BJ (cell line): ENCODE measurements around the gene ERBB2. TPM values are rescaled to one million over a fixed set of nuclear protein-coding genes. Genes with fewer than 3 reads are reported as not detected.
"Not testable (repeated sequence)": the region's sequence is repeated elsewhere in the genome, so short reads cannot be mapped to it uniquely, and the experiment has no call there.

ENCODE experiments used
- CTCF ChIA-PET: fragments of 350-600 bp; formaldehyde crosslinking; extraction: SDS; loops from one replicate; lab custom pipeline; 2021; ENCODE audit warnings: antibody characterized with exemption, inconsistent platforms; lab: Yijun Ruan, JAX
- POLR2A ChIA-PET: fragments of 300-600 bp; sonication (Branson Sonifier 250); formaldehyde crosslinking; extraction: SDS; loops from one replicate; lab custom pipeline; 2021; ENCODE audit warnings: antibody characterized with exemption; lab: Charles Lee
- DNase-seq: peaks from one replicate; pipeline ENCODE4 v3.0.0-alpha.2; 2011; ENCODE audit warnings: low read depth
- H3K27me3 ChIP-seq: 2 replicates; pipeline ENCODE4 v1.6.0; 2011; ENCODE audit warnings: low read length; ENCODE audit not compliant: control insufficient read depth, insufficient read depth
- H3K36me3 ChIP-seq: 2 replicates; pipeline ENCODE4 v1.5.1; 2011; ENCODE audit warnings: low read length; ENCODE audit not compliant: control insufficient read depth, insufficient read depth
- H3K4me3 ChIP-seq: 2 replicates; pipeline ENCODE4 v1.5.1; 2011; ENCODE audit warnings: low read depth, mild to moderate bottlenecking, control low read depth, low read length
- CTCF ChIP-seq: IDR thresholded peaks from 2 replicates; pipeline ENCODE4 v1.5.1; 2011; ENCODE audit warnings: low read depth, mild to moderate bottlenecking, control low read depth, inconsistent platforms, low read length, moderate library complexity; ENCODE audit not compliant: insufficient read depth
- polyA plus RNA-seq: library from polyadenylated mRNA; depleted of rRNA; stranded (reverse); fragments of >200 nt; gene quantifications from 2 replicates; pipeline ENCODE4 v1.2.3, GENCODE V29; 2011

Gene ERBB2
- polyA plus RNA-seq, 1 experiment, result 35.4 TPM

DNA sequence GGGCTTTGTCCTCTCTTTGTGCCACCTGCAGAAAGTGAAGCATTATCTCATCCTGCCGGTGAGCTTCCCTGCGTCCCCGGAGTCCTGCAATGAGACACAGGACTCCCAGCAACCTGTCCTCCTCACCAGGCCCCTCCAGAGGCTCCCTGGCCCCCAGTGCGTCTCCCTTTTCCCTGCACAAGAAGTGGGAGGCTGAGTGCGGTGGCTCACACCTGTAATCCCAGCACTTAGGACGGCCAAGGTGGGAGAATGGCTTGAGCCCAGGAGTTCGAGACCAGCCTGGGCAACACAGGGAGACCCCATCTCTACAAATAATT lies 46.2 kb downstream of the ERBB2 start:
- DNase-seq, result no peak
- Histone ChIP-seq H3K27me3 (no peaks in the 10 kb centered on the region), H3K36me3 (no peaks in the 10 kb centered on the region; the same call in 1 of the 2 replicates), H3K4me3 (no peak overlapping the region)
- CTCF ChIA-PET, result interaction anchor here (7.6 kb wide), 1 partner anchor 124 kb away, joined by 56 read pairs; no protein-coding TSS in a partner anchor
- POLR2A ChIA-PET, result no interaction called here
- no peak for TF ChIP-seq CTCF

GRCh38 chr17:39747745-39748144 lies 47.9 kb downstream of the ERBB2 start:
- no peak for TF ChIP-seq CTCF
- CTCF ChIA-PET, result interaction anchor here (7.6 kb wide), 1 partner anchor 126 kb away, joined by 56 read pairs; no protein-coding TSS in a partner anchor
- POLR2A ChIA-PET, result no interaction called here
- Histone ChIP-seq H3K36me3 (no peaks in the 10 kb centered on the region), H3K27me3 (no peaks in the 10 kb centered on the region), H3K4me3 (no peak overlapping the region)
- DNase-seq, result no peak

GRCh38 chr17:39748444-39749034 lies 48.7 kb downstream of the ERBB2 start:
- H3K27me3 ChIP-seq, H3K36me3 ChIP-seq, DNase-seq, POLR2A ChIA-PET, H3K4me3 ChIP-seq: not testable (repeated sequence)
- CTCF ChIA-PET, result interaction anchor here (7.6 kb wide), 1 partner anchor 127 kb away, joined by 56 read pairs; no protein-coding TSS in a partner anchor

- no peak for TF ChIP-seq CTCF
- Histone ChIP-seq H3K36me3 (no peaks in the 10 kb centered on the region), H3K4me3 (no peak overlapping the region), H3K27me3 (no peaks in the 10 kb centered on the region)
- DNase-seq, result no peak
- ChIA-PET CTCF (interaction anchor here (7.6 kb wide), 1 partner anchor 128 kb away, joined by 56 read pairs; no protein-coding TSS in a partner anchor), POLR2A (no interaction called here)
These were observed 50.5 kb downstream of the ERBB2 start for GRCh38 chr17:39750131-39751015.

DNA sequence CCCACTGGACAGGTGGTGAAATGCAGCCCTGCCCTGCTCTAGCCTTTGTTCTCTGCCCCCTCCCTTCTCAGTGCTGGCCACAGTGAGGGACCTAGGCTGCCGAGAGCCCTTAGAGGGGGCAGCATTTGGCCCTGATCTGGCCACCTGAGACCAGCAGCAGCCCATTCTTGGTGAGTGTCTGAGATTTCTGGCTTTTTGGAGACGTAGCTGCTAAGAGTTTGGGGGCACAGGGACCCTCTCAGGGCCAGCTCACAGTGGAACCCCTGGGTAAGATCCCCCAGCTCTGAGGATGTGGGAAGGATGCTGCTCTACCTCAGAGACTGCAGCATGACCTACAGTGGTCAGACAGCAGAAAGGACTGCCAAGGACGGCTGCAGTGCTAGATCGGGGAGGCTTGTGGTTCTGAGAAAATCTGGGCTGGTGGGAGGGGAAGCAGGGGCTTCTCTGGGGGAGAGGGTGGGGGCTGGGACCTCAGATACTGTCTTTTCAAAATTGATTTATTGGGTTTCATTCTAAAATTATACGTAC lies 51.2 kb downstream of the ERBB2 start:
- ChIA-PET CTCF (interaction anchor here (7.6 kb wide), 1 partner anchor 129 kb away, joined by 56 read pairs; no protein-coding TSS in a partner anchor), POLR2A (no interaction called here)
- no peak for TF ChIP-seq CTCF

More for the DNA sequence above, 51.2 kb downstream of the ERBB2 start:
- Histone ChIP-seq H3K4me3 (no peak overlapping the region), H3K36me3 (no peaks in the 10 kb centered on the region), H3K27me3 (no peaks in the 10 kb centered on the region)
- DNase-seq, result no peak
